Breast epithelium (tissue), 3 donors: ENCODE data around the gene TXNRD2.

ENCODE experiments used
- POLR2A ChIP-seq: fragments of 450-650 bp; IDR thresholded peaks from one replicate; pipeline ENCODE4 v1.6.1; 2016; ENCODE audit warnings: antibody characterized with exemption, mild to moderate bottlenecking, moderate library complexity
- POLR2AphosphoS5 ChIP-seq, 3 donors: sonication (generic); formaldehyde crosslinking; IDR thresholded peaks; one replicate each; pipeline ENCODE4 v1.6.1; 2017; ENCODE audit warnings: antibody characterized with exemption in 3 of 3
- TF ChIP-seq, protein P1 (sequence below), 3 donors: fragments of 450-650 bp; IDR thresholded peaks; one replicate each; pipeline ENCODE4 v1.5.1; 2016 to 2017; ENCODE audit warnings: antibody characterized with exemption in 3 of 3, mild to moderate bottlenecking in 3 of 3, moderate library complexity in 3 of 3

DNA sequence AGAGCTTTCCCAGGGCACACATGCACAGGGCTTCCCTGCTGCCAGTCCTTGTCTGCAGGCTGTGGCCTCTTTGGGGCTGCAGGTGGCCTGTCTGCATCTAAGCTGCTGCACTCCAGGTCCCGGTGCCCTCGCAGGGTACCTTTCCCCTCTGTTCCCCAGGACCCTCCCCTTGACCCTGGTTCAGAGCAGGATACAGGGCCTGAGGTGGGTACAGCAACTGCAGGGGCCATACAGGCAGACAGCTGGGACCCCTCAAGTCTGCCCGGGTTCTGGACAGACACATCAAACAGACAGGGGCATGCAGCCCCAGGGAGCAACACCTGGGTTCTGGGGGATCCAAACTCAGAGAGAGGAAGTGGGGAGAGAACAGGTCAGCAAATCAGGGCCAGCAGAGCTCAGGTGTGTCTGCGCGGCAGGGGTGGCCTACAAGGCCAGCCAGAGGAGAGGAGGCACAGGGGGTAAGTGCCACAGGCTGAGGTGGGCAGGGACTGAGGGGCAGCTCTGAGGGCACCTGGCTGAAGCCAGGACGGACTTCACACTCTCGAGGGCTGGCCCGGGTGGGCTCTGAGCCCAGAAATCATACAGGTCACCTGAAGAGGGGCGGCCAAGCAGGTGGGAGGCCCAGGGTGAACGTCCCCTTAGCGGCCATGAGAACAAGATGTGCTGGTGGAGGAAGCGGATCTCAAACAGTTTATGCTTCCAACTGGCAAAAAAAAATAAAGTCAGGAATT is 29.9 kb downstream of the TXNRD2 start:
- TF ChIP-seq POLR2A (no peak), POLR2AphosphoS5 (IDR thresholded peaks at IDR 0.05) (no peak)
- TF ChIP-seq, protein P1, sequence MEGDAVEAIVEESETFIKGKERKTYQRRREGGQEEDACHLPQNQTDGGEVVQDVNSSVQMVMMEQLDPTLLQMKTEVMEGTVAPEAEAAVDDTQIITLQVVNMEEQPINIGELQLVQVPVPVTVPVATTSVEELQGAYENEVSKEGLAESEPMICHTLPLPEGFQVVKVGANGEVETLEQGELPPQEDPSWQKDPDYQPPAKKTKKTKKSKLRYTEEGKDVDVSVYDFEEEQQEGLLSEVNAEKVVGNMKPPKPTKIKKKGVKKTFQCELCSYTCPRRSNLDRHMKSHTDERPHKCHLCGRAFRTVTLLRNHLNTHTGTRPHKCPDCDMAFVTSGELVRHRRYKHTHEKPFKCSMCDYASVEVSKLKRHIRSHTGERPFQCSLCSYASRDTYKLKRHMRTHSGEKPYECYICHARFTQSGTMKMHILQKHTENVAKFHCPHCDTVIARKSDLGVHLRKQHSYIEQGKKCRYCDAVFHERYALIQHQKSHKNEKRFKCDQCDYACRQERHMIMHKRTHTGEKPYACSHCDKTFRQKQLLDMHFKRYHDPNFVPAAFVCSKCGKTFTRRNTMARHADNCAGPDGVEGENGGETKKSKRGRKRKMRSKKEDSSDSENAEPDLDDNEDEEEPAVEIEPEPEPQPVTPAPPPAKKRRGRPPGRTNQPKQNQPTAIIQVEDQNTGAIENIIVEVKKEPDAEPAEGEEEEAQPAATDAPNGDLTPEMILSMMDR (IDR thresholded peaks at IDR 0.05): no peak
